ENCODE results near the gene WDR70.
A peak's percentile ranks its signal among the peaks of the same experiment; 100 is the strongest.
"Not testable (repeated sequence)": the region's sequence is repeated elsewhere in the genome, so short reads cannot be mapped to it uniquely, and the experiment has no call there.

Gene WDR70

DNA sequence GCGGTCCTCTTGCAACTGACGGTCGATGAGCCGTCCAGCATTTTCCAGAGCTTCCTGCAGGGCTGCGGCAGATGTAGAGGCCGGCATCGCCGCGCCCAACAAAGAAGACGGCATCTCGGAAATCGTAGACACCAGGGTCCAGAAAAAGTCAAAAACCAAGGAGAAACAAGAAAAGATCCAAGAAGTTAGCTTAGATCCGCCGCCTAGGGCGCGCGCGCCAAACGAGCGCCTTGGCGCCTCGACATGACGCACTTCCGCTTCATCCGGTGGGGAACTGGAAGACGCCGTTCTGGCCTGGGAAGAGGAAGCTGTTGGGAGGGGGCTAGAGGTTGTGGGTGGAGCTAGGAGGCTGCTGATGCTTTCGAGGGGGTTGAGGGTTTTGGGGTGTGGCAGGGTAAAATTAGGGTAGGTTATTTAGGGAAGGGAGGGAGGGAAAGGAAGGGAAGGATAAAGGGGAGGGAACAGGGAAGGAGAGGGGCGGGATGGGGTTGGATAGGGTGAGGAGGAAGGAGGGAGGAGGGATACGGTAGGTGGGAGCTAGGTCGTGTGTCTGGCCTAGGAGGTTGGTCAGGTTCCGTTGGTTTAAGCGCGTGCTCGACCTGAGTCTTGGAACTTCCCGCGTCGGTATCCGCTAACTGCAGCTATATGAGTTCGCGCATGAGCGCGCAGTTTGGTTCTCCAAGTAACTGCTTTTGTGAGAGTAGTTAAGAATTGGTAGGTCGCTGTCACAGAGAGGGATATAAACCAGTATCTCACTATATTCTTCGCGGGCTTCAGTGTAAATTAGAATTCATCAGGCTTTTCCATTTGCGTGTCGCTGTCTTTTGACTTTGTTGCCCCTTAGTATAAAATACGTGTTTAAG, 8.0 kb upstream of the WDR70 start, which contains the start of gene NUP155:
NUP155 (minus strand) TSS at position 243 of the 863 bp plus-strand sequence; CDS start at position 114, 129 bp downstream.
- no peaks in the 10 kb centered on the region for H3K4me1 ChIP-seq (ENCODE audit: control insufficient read depth, low read depth, low read length)
- H4K8ac ChIP-seq (ENCODE audit: low read depth, low read length), result peak within 1 kb of the TSS; percentile 13
- H3K23ac ChIP-seq (ENCODE audit: low read length), result no peak within 1 kb of the TSS
- peak within 1 kb of the TSS; percentile 95 for H3K4me3 ChIP-seq (ENCODE audit: low read length)
- no peak within 1 kb of the TSS for H2BK5ac ChIP-seq (ENCODE audit: low read length)
- no peaks in the 10 kb centered on the region for H3K79me1 ChIP-seq (ENCODE audit: low read length)
- peak within 1 kb of the TSS; percentile 93 for H3K4me2 ChIP-seq (ENCODE audit: low read length)
- no peaks in the 10 kb centered on the region for H3K27me3 ChIP-seq (ENCODE audit: insufficient read depth, low read length, poor library complexity)
- H2BK120ac ChIP-seq (ENCODE audit: low read depth, low read length), result peak within 1 kb of the TSS; percentile 61
- peak within 1 kb of the TSS; percentile 91 for H4K5ac ChIP-seq (ENCODE audit: low read length)
- H3K9ac ChIP-seq (ENCODE audit: low read length), result peak within 1 kb of the TSS; percentile 98
- peaks cover 39% of the 10 kb centered on the region for H3K79me2 ChIP-seq (ENCODE audit: control insufficient read depth, insufficient read depth, low read length)
- WGBS (ENCODE audit: extremely low coverage, insufficient coverage, low lambda C conversion rate), result 100% methylated on average over 1 of the region's 49 CpGs
- H3K18ac ChIP-seq (ENCODE audit: low read length), result peak within 1 kb of the TSS; percentile 69
- H3K36me3 ChIP-seq (ENCODE audit: control insufficient read depth, insufficient read depth, low read length), result no peaks in the 10 kb centered on the region
- H3K4ac ChIP-seq (ENCODE audit: low read depth, low read length), result no peak within 1 kb of the TSS
- peak within 1 kb of the TSS; percentile 95 for H3K56ac ChIP-seq (ENCODE audit: low read length)
- no peak within 1 kb of the TSS for H2AK5ac ChIP-seq (ENCODE audit: low read length)
- H2BK15ac ChIP-seq (replicated peaks; ENCODE audit: low read depth), result no peak within 1 kb of the TSS
- peak; percentile 99 for DNase-seq
- peak within 1 kb of the TSS; percentile 22 for H3K27ac ChIP-seq (ENCODE audit: low read depth, low read length)

DNA sequence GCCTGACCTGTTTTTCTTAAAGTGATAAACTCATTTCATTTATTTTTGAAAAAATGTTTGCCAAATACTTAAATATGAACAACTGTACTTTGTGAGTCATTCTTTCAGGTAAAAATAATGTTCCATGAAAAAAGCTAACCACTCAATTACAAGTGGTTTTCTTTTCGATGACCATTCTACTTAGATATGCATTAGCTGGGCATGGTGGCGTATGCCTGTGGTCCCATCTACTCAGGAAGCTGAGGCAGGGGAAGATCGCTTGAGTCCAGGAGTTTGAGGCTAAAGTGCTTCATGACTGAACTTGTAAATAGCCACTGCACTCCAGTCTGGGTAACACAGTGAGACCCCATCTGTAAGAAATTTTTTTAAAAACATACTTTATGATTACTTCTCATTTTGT, 4.0 kb upstream of the WDR70 start:
- H2BK120ac ChIP-seq (ENCODE audit: low read depth, low read length), result no peak overlapping the region
- no peak for DNase-seq
- no peak overlapping the region for H2BK5ac ChIP-seq (ENCODE audit: low read length)
- no peaks in the 10 kb centered on the region for H3K36me3 ChIP-seq (ENCODE audit: control insufficient read depth, insufficient read depth, low read length)
- no peak overlapping the region for H3K56ac ChIP-seq (ENCODE audit: low read length)
- no peak overlapping the region for H3K27ac ChIP-seq (ENCODE audit: low read depth, low read length)
- H3K79me2 ChIP-seq (ENCODE audit: control insufficient read depth, insufficient read depth, low read length), result peaks cover 8% of the 10 kb centered on the region
- H3K4me2 ChIP-seq (ENCODE audit: low read length), result no peak overlapping the region
- no peak overlapping the region for H3K23ac ChIP-seq (ENCODE audit: low read length)
- no peak overlapping the region for H3K4ac ChIP-seq (ENCODE audit: low read depth, low read length)
- no peak overlapping the region for H3K4me3 ChIP-seq (ENCODE audit: low read length)
- no peak overlapping the region for H2AK5ac ChIP-seq (ENCODE audit: low read length)
- no peak overlapping the region for H3K18ac ChIP-seq (ENCODE audit: low read length)
- H3K79me1 ChIP-seq (ENCODE audit: low read length), result no peaks in the 10 kb centered on the region
- no peaks in the 10 kb centered on the region for H3K4me1 ChIP-seq (ENCODE audit: control insufficient read depth, low read depth, low read length)
- no CpG with 5 or more reads among the region's 3 CpGs for WGBS (ENCODE audit: extremely low coverage, insufficient coverage, low lambda C conversion rate)
- H3K9ac ChIP-seq (ENCODE audit: low read length), result no peak overlapping the region
- H3K27me3 ChIP-seq (ENCODE audit: insufficient read depth, low read length, poor library complexity), result no peaks in the 10 kb centered on the region
- no peak overlapping the region for H4K5ac ChIP-seq (ENCODE audit: low read length)
- no peak overlapping the region for H2BK15ac ChIP-seq (replicated peaks; ENCODE audit: low read depth)
- no peak overlapping the region for H4K8ac ChIP-seq (ENCODE audit: low read depth, low read length)

GRCh38 chr5:37378066-37378465, 1.1 kb upstream of the WDR70 start:
- not testable (repeated sequence) for H3K27ac ChIP-seq (ENCODE audit: low read depth, low read length)

GRCh38 chr5:37391591-37391990, 12.5 kb downstream of the WDR70 start:
- H3K4me1 ChIP-seq (ENCODE audit: control insufficient read depth, low read depth, low read length), result no peaks in the 10 kb centered on the region
- H3K56ac ChIP-seq (ENCODE audit: low read length), result no peak overlapping the region
- no peak overlapping the region for H4K8ac ChIP-seq (ENCODE audit: low read depth, low read length)
- H3K27ac ChIP-seq (ENCODE audit: low read depth, low read length), result no peak overlapping the region
- H3K4me3 ChIP-seq (ENCODE audit: low read length), result no peak overlapping the region
- no CpG with 5 or more reads among the region's 3 CpGs for WGBS (ENCODE audit: extremely low coverage, insufficient coverage, low lambda C conversion rate)
- H3K79me1 ChIP-seq (ENCODE audit: low read length), result no peaks in the 10 kb centered on the region
- no peak overlapping the region for H3K23ac ChIP-seq (ENCODE audit: low read length)
- H2BK5ac ChIP-seq (ENCODE audit: low read length), result no peak overlapping the region
- H2BK15ac ChIP-seq (replicated peaks; ENCODE audit: low read depth), result no peak overlapping the region
- no peak overlapping the region for H3K4me2 ChIP-seq (ENCODE audit: low read length)
- no peaks in the 10 kb centered on the region for H3K79me2 ChIP-seq (ENCODE audit: control insufficient read depth, insufficient read depth, low read length)
- no peak overlapping the region for H3K9ac ChIP-seq (ENCODE audit: low read length)
- no peak overlapping the region for H3K18ac ChIP-seq (ENCODE audit: low read length)
- H4K5ac ChIP-seq (ENCODE audit: low read length), result no peak overlapping the region
- no peak overlapping the region for H2AK5ac ChIP-seq (ENCODE audit: low read length)
- no peak overlapping the region for H3K4ac ChIP-seq (ENCODE audit: low read depth, low read length)
- no peaks in the 10 kb centered on the region for H3K27me3 ChIP-seq (ENCODE audit: insufficient read depth, low read length, poor library complexity)
- no peaks in the 10 kb centered on the region for H3K36me3 ChIP-seq (ENCODE audit: control insufficient read depth, insufficient read depth, low read length)
- no peak for DNase-seq
- H2BK120ac ChIP-seq (ENCODE audit: low read depth, low read length), result no peak overlapping the region

More at GRCh38 chr5:37378066-37378465, 1.1 kb upstream of the WDR70 start:
- not testable (repeated sequence) for H2BK5ac ChIP-seq (ENCODE audit: low read length); H3K79me1 ChIP-seq (ENCODE audit: low read length); H3K56ac ChIP-seq (ENCODE audit: low read length); H3K18ac ChIP-seq (ENCODE audit: low read length); H3K23ac ChIP-seq (ENCODE audit: low read length); H2AK5ac ChIP-seq (ENCODE audit: low read length); H2BK15ac ChIP-seq (replicated peaks; ENCODE audit: low read depth); H3K9ac ChIP-seq (ENCODE audit: low read length); H3K4ac ChIP-seq (ENCODE audit: low read depth, low read length); H3K27me3 ChIP-seq (ENCODE audit: insufficient read depth, low read length, poor library complexity); H2BK120ac ChIP-seq (ENCODE audit: low read depth, low read length); H3K4me3 ChIP-seq (ENCODE audit: low read length); H4K8ac ChIP-seq (ENCODE audit: low read depth, low read length); H4K5ac ChIP-seq (ENCODE audit: low read length); H3K4me1 ChIP-seq (ENCODE audit: control insufficient read depth, low read depth, low read length); H3K4me2 ChIP-seq (ENCODE audit: low read length); DNase-seq; H3K36me3 ChIP-seq (ENCODE audit: control insufficient read depth, insufficient read depth, low read length); H3K79me2 ChIP-seq (ENCODE audit: control insufficient read depth, insufficient read depth, low read length)
- WGBS (ENCODE audit: extremely low coverage, insufficient coverage, low lambda C conversion rate), result no CpG with 5 or more reads among the region's 12 CpGs

- H3K27ac ChIP-seq (ENCODE audit: low read depth, low read length), result no peak overlapping the region
- H2BK5ac ChIP-seq (ENCODE audit: low read length), result no peak overlapping the region
- H3K4ac ChIP-seq (ENCODE audit: low read depth, low read length), result no peak overlapping the region
- H4K5ac ChIP-seq (ENCODE audit: low read length), result no peak overlapping the region
- no peaks in the 10 kb centered on the region for H3K79me1 ChIP-seq (ENCODE audit: low read length)
- no peak overlapping the region for H3K23ac ChIP-seq (ENCODE audit: low read length)
- no peaks in the 10 kb centered on the region for H3K27me3 ChIP-seq (ENCODE audit: insufficient read depth, low read length, poor library complexity)
- no peak overlapping the region for H2BK15ac ChIP-seq (replicated peaks; ENCODE audit: low read depth)
- WGBS (ENCODE audit: extremely low coverage, insufficient coverage, low lambda C conversion rate), result no CpG with 5 or more reads among the region's 5 CpGs
- H3K18ac ChIP-seq (ENCODE audit: low read length), result no peak overlapping the region
- H3K4me3 ChIP-seq (ENCODE audit: low read length), result no peak overlapping the region
- H2BK120ac ChIP-seq (ENCODE audit: low read depth, low read length), result no peak overlapping the region
- H3K36me3 ChIP-seq (ENCODE audit: control insufficient read depth, insufficient read depth, low read length), result no peaks in the 10 kb centered on the region
- no peak overlapping the region for H3K56ac ChIP-seq (ENCODE audit: low read length)
- H3K4me2 ChIP-seq (ENCODE audit: low read length), result no peak overlapping the region
- H4K8ac ChIP-seq (ENCODE audit: low read depth, low read length), result no peak overlapping the region
- H3K4me1 ChIP-seq (ENCODE audit: control insufficient read depth, low read depth, low read length), result no peaks in the 10 kb centered on the region
- no peak for DNase-seq
- no peak overlapping the region for H2AK5ac ChIP-seq (ENCODE audit: low read length)
- H3K79me2 ChIP-seq (ENCODE audit: control insufficient read depth, insufficient read depth, low read length), result no peaks in the 10 kb centered on the region
- H3K9ac ChIP-seq (ENCODE audit: low read length), result no peak overlapping the region
Observed at GRCh38 chr5:37396352-37396751, 17.2 kb downstream of the WDR70 start.
